ENCODE data around the gene PF4V1.

DNA sequence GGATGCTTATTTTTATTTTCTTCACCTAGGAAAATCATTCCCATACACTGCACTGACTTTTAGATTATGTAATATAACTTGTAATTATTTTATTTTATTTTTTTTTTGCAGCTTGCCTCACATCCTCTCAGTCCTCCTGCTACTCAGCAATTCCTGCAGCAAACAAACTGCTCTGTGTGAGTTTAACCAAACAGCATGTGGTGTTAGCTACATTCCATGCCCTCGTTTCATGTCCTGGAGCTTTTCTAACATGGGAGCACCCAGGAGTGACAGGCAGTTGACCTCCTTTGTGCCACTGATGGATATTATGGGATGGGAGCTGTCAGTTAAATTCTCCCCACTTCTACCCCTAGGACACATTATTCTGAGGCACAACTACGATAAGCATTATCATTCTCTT is 40.9 kb downstream of the PF4V1 start:
- TF ChIP-seq, protein P1, sequence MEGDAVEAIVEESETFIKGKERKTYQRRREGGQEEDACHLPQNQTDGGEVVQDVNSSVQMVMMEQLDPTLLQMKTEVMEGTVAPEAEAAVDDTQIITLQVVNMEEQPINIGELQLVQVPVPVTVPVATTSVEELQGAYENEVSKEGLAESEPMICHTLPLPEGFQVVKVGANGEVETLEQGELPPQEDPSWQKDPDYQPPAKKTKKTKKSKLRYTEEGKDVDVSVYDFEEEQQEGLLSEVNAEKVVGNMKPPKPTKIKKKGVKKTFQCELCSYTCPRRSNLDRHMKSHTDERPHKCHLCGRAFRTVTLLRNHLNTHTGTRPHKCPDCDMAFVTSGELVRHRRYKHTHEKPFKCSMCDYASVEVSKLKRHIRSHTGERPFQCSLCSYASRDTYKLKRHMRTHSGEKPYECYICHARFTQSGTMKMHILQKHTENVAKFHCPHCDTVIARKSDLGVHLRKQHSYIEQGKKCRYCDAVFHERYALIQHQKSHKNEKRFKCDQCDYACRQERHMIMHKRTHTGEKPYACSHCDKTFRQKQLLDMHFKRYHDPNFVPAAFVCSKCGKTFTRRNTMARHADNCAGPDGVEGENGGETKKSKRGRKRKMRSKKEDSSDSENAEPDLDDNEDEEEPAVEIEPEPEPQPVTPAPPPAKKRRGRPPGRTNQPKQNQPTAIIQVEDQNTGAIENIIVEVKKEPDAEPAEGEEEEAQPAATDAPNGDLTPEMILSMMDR (IDR thresholded peaks at IDR 0.05; ENCODE audit: low read length), result no peak
- TF ChIP-seq EZH2 (optimal IDR thresholded peaks at IDR 0.05; ENCODE audit: low read depth, low read length) (no peak), EZH2phosphoT487 (IDR thresholded peaks at IDR 0.05; ENCODE audit: low read length) (no peak)

All from MM.1S (cell line).